Activated B cell treated with CpG ODN at 0.5 μM for 24 hours (primary cell): ENCODE data around the gene KLHL2. TPM values are rescaled to one million over a fixed set of nuclear protein-coding genes. Genes with fewer than 3 reads are reported as not detected.
A peak's percentile ranks its signal among the peaks of the same experiment; 100 is the strongest.

Experiments used
- ATAC-seq: fragments of 200-7000 bp; cut with Tn5 transposase; one replicate; pipeline ENCODE4 v1.10.0; 2021; ENCODE audit warnings: low read depth, mild to moderate bottlenecking, moderate library complexity
- CTCF ChIA-PET: fragments of 350-600 bp; sonication (Branson Sonifier 250); formaldehyde crosslinking; loops from one replicate; lab custom pipeline; 2021; ENCODE audit warnings: antibody characterized with exemption; lab: Charles Lee
- POLR2A ChIA-PET: fragments of 350-600 bp; sonication (Branson Sonifier 250); formaldehyde crosslinking; loops from one replicate; lab custom pipeline; 2021; ENCODE audit warnings: antibody characterized with exemption; lab: Charles Lee
- DNase-seq: peaks from one replicate; pipeline ENCODE4 v3.0.0; 2022
- H3K27ac Mint-ChIP-seq: one replicate; pipeline ENCODE4 v1.8.0; 2020; ENCODE audit warnings: mixed read lengths
- H3K27me3 Mint-ChIP-seq: one replicate; pipeline ENCODE4 v1.8.0; 2021; ENCODE audit warnings: mixed read lengths
- H3K36me3 Mint-ChIP-seq: one replicate; pipeline ENCODE4 v1.8.0; 2021; ENCODE audit warnings: low read depth, mixed read lengths
- H3K4me1 Mint-ChIP-seq: one replicate; pipeline ENCODE4 v1.8.0; 2021; ENCODE audit warnings: mixed read lengths
- H3K4me3 Mint-ChIP-seq: one replicate; pipeline ENCODE4 v1.8.0; 2020; ENCODE audit warnings: mild to moderate bottlenecking, mixed read lengths
- H3K9me3 Mint-ChIP-seq: one replicate; pipeline ENCODE4 v1.8.0; 2020; ENCODE audit warnings: mixed read lengths
- intact Hi-C: fragments of 100-400 bp; cut with micrococcal nuclease; formaldehyde crosslinking; loops from one replicate; pipeline ENCODE4 v1.15.1; 2024
- total RNA-seq: library from RNA; stranded (reverse); gene quantifications from 2 replicates; pipeline ENCODE4 v1.2.3, GENCODE V29; 2022
- TF ChIP-seq, protein P1 (sequence below): fragments of 200-600 bp; IDR thresholded peaks from one replicate; pipeline ENCODE4 v1.8.0; 2022; ENCODE audit warnings: antibody characterized with exemption, mild to moderate bottlenecking

The KLHL2 gene
- total RNA-seq, 1 donor from 2014 or later, result 21.9 TPM

DNA sequence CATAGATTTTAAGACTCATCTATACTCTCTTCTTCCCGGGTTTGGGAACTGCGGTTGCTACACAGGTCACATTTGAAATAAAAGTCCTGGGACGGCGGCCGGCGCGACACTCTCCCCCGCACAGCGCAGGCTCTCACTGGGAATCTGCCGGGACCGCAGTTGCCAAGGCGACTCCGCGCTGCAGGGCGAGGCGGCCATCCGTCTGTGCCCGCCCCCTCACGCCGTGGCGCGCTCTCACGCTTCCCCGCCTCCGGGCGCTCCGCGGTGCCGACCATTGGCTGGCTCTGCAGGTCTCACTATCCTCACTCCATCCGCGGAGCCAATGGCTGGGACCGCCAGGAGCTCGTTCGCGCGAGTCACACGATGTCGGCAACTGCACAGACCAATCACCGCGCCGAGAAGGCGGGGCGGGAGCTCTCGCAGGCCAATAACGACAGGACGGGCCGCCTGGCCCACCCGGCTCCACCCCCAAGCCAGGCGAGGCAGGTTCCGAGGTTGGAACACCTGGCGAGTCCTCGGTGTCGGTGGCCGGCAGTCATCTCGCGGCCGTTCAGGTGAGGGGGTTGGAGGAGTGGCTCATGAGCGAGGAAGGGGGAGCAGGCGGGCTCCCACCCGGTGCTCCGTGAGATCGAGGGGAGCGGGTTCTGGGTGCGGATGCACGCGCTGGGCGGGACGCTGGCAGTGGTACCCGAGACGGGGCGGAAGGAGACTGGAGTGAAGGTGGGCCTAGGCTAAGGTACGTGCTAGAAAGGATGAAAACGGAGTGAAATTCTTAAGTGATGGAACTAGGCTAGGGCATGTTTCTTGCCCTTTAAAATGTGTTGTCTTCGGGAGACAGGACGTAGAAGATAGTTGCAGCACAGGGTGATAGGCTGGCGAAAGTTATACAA is 120.1 kb downstream of the KLHL2 start, which contains the start of gene MSMO1:
Gene MSMO1, plus strand, starts transcription at position 459 of the 890 bp plus-strand sequence. CDS start 5,702 bp downstream, outside the sequence.
- ATAC-seq, result peak; percentile 96
- intact Hi-C loops, result loop anchor here (1.0 to 2.0 kb wide), 7 partner anchors 14 to 1662 kb away; partner anchors contain the start of genes KLHL2 and TMEM192
- ChIA-PET POLR2A (interaction anchor here (0.5 to 2.4 kb wide), 10 partner anchors 15 to 1833 kb away, joined by 3 to 16 read pairs (median 6); partner anchors contain the start of genes TMA16 and TMEM192), CTCF (interaction anchor here (1.0 to 1.5 kb wide), 2 partner anchors 196 to 214 kb away, joined by 7 to 10 read pairs; partner anchors contain the start of gene TMEM192)
- Mint-ChIP-seq H3K36me3 (peaks cover 25% of the 10 kb centered on the region), H3K27ac (no peak within 1 kb of the TSS), H3K4me1 (peaks cover 40% of the 10 kb centered on the region), H3K9me3 (no peaks in the 10 kb centered on the region), H3K4me3 (no peak within 1 kb of the TSS), H3K27me3 (no peaks in the 10 kb centered on the region)
- peak; percentile 92 for DNase-seq
- TF ChIP-seq, protein P1, sequence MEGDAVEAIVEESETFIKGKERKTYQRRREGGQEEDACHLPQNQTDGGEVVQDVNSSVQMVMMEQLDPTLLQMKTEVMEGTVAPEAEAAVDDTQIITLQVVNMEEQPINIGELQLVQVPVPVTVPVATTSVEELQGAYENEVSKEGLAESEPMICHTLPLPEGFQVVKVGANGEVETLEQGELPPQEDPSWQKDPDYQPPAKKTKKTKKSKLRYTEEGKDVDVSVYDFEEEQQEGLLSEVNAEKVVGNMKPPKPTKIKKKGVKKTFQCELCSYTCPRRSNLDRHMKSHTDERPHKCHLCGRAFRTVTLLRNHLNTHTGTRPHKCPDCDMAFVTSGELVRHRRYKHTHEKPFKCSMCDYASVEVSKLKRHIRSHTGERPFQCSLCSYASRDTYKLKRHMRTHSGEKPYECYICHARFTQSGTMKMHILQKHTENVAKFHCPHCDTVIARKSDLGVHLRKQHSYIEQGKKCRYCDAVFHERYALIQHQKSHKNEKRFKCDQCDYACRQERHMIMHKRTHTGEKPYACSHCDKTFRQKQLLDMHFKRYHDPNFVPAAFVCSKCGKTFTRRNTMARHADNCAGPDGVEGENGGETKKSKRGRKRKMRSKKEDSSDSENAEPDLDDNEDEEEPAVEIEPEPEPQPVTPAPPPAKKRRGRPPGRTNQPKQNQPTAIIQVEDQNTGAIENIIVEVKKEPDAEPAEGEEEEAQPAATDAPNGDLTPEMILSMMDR, result no peak

DNA sequence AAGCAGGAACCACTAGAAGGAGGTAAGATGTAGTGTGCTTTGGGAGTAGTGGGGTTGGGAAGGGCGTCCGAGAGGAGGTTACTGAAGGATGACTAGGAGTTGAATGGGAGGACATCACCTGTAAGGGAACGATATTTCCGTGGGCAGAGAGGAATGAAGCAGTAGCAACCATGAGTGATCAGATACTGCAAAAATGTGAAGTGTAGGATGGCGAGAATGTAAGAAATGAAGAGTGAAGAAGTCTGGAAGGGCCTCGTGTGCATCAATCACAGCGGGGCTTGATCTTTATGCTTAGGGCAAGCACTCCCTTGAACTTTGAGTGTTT is 120.7 kb downstream of the KLHL2 start:
- Mint-ChIP-seq H3K27me3 (no peaks in the 10 kb centered on the region), H3K27ac (no peak overlapping the region), H3K9me3 (no peaks in the 10 kb centered on the region), H3K36me3 (peaks cover 28% of the 10 kb centered on the region), H3K4me3 (no peak overlapping the region), H3K4me1 (peaks cover 43% of the 10 kb centered on the region)
- TF ChIP-seq, protein P1, result no peak
- no peak for DNase-seq
- POLR2A ChIA-PET, result interaction anchor here (0.6 to 2.4 kb wide), 4 partner anchors 118 to 229 kb away, joined by 3 to 16 read pairs (median 10); partner anchors contain the start of gene TMEM192
- intact Hi-C loops, result loop anchor here (1.0 kb wide), 1 partner anchor 13 kb away; no protein-coding TSS in a partner anchor
- ATAC-seq, result no peak
- CTCF ChIA-PET, result interaction anchor here (1.0 to 1.5 kb wide), 2 partner anchors 197 to 215 kb away, joined by 7 to 10 read pairs; partner anchors contain the start of gene TMEM192

DNA sequence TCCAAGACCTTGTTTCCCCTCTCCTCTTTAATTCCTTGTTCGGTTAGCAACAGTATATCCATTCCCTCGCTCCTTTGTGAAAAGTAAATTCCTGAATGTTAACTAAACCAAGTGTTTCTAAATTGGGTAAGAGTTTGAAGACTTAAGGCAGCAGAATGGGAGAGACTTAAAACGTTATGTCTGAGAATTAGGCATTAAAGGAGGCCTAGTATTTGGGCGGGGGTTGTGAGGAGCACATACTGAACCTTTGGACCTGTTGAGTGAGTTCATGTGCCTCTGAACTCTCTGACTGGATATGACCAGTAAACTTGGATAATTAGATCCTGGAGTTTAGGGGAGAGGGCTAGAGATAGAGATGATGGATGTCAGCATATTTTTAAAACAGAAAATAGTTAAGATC is 121.3 kb downstream of the KLHL2 start:
- H3K27ac Mint-ChIP-seq, result no peak overlapping the region
- H3K36me3 Mint-ChIP-seq, result peaks cover 29% of the 10 kb centered on the region
- ATAC-seq (no peak), DNase-seq (no peak)
- no peak overlapping the region for H3K4me3 Mint-ChIP-seq
- ChIA-PET CTCF (no interaction called here), POLR2A (interaction anchor here (2.4 kb wide), 1 partner anchor 120 kb away, joined by 16 read pairs; no protein-coding TSS in a partner anchor)
- H3K27me3 Mint-ChIP-seq, result no peaks in the 10 kb centered on the region
- intact Hi-C loops, result loop anchor here (1.0 kb wide), 1 partner anchor 13 kb away; no protein-coding TSS in a partner anchor
- H3K4me1 Mint-ChIP-seq, result peaks cover 43% of the 10 kb centered on the region
- TF ChIP-seq, protein P1, result no peak
- no peaks in the 10 kb centered on the region for H3K9me3 Mint-ChIP-seq

DNA sequence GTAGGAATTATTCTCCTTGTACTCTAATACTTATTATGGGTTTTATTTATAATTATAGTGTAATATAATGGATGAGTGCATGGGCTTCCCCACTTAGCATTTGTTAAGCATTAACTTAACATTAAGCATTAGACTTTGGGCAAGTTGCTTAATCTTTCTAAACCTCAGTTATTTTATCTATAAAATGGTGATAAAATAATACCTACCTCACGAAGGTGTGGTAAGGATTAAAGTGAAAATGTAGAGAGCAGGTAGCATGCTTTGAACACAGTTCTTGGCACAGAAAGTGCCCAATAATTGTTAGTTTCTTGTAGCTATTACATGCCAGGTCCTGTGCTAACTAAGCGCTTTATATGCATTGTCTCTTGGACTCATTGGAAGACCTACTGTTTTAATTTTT is 122.7 kb downstream of the KLHL2 start:
- H3K27ac Mint-ChIP-seq, result no peak overlapping the region
- no peak for ATAC-seq
- intact Hi-C loops, result no loop called here
- POLR2A ChIA-PET, result no interaction called here
- H3K36me3 Mint-ChIP-seq, result peaks cover 41% of the 10 kb centered on the region
- no peak overlapping the region for H3K4me3 Mint-ChIP-seq
- no peak for DNase-seq
- TF ChIP-seq, protein P1, result no peak
- peaks cover 44% of the 10 kb centered on the region for H3K4me1 Mint-ChIP-seq
- H3K9me3 Mint-ChIP-seq, result no peaks in the 10 kb centered on the region
- CTCF ChIA-PET, result interaction anchor here (1.0 to 1.1 kb wide), 2 partner anchors 13 to 199 kb away, joined by 3 read pairs; no protein-coding TSS in a partner anchor
- H3K27me3 Mint-ChIP-seq, result no peaks in the 10 kb centered on the region
